RKO (cell line): ENCODE measurements around the gene LELP1.
A peak's percentile ranks its signal among the peaks of the same experiment; 100 is the strongest.
"Not testable (repeated sequence)": the region's sequence is repeated elsewhere in the genome, so short reads cannot be mapped to it uniquely, and the experiment has no call there.

Source experiments
- DNase-seq: peaks from one replicate; pipeline ENCODE4 v3.0.0-alpha.2; 2016; ENCODE audit warnings: low spot score

The LELP1 gene

DNA sequence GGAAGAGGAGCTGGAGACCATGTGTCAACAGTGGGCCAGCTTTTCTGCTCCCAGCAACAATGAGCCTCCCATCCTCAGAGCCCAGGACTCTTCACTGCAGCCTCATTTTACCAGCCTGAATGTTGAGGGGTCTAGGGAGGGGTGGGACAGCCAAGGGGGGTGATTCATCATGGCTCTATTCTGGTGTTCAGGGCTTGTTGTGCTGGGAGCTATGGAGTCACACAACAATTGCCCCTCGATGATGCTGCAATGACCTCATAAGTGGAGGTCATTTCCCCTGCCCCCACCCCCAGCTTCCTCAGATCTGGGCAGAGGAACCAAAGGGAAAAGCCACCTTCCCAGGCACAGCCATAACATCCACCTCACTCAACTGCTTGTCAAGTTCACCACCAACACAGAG lies at the start of gene LELP1:
Gene LELP1, plus strand, starts transcription at position 301 of the 400 bp plus-strand sequence. CDS start 1,278 bp downstream, outside the sequence.
- DNase-seq = no peak

DNA sequence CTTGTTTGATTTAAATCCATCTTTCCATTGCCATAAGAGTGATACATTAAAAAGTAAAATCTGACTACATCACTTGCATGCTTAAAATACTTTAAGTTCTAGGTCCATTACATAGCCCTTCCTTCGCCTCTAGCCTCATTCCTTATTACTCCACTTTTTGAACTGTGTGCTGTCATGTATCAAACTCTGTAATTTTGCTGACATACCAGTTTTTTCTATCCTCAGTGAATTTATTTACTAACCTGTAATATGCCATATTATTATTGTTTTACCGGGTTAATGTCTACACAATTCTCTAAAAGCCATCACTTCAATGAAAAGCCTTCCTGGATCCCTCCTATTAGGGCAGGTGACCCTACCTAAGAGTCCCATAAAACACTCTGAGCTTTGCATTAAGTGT lies 47.7 kb upstream of the LELP1 start:
- no peak for DNase-seq

DNA sequence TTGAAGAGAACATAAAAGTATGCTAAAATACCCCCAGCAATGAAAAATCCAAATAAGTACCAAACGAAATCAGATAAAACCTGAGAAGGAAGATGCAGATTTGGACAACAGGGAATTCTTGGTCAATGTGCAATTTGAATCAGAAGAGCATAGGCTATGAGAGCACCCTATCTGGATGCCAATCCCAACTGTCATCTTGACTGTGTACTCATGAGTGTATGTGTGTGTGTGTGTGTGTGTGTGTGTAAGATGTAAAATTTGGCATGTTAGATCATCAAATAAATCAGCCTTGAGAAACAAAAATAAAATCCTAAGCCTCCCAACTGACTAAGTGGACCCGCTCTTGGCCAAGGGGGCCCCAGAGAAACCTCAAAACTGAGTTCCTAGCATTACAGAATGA lies 34.5 kb upstream of the LELP1 start:
- DNase-seq = no peak

DNA sequence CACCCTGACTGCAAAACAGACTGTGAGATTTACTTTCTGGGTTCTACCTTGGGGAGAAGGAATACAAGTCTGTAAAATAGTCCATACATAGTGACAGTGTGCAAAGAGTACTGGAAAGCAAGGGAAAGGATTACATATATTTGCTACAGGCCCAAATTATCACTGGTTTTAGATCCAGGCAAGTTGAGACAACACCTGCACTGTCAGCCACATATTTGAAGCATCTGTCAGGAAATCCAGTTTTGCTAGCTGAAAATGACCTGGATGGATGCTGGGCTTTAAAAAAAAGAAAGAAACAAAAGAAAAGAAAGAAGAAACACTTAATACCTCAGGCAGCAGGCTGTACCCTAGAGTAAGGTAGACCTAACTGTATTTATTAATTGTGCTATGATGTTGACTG lies 28.6 kb upstream of the LELP1 start:
- no peak for DNase-seq

DNA sequence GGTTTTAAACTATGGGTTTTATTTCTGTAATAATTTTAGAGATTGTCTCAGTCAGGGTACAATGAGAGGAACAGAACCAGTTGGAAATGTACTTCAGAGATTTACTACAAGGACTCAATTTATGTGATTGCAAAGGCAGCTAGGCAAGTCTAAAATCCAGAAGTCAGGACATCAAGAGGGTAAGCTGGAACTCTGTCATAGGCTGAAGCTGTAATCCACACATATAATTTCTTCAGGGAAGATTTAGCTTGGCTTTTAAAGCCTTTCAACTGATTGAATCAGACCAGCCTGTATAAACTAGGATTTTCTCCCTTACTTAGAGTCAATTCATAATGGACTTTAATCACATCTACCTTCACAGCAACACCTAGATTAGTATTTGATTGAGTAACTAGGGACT lies 24.3 kb upstream of the LELP1 start:
- no peak for DNase-seq

DNA sequence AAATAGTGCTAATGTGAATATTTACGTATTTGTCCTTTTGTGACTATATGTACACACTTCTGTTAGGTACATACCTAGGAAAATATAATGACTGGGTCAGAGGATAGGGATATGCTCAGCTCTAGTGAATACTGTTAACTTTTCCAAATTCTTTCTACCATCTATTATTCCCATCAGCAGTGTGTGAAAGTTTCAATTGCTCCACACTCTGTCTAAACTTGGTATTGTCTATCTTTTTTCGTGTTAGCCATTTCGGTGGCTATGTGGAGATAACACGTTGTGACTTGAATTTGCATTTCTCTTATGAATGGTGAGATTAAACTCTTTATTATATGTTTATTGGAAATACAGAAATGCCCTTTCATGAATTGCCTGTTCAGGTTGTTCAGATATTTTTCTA lies 22.7 kb upstream of the LELP1 start:
- no peak for DNase-seq

DNA sequence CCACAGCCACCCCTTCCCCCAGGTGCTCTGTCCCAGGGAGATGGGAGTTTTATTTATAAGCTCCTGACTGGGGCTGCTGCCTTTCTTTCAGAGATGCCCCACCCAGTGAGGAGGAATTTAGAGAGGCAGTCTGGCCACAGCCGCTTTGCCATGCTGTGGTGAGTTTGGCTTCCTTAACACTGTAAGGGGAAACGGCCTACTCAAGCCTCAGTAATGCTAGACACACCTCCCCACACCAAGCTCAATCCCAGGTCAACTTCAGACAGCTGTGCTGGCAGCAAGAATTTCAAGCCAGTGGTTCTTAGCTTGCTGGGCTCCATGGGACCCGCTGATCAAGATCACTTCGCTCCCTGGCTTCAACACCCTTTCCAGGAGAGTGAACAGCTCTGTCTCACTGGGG lies 14.9 kb upstream of the LELP1 start:
- DNase-seq = not testable (repeated sequence)

DNA sequence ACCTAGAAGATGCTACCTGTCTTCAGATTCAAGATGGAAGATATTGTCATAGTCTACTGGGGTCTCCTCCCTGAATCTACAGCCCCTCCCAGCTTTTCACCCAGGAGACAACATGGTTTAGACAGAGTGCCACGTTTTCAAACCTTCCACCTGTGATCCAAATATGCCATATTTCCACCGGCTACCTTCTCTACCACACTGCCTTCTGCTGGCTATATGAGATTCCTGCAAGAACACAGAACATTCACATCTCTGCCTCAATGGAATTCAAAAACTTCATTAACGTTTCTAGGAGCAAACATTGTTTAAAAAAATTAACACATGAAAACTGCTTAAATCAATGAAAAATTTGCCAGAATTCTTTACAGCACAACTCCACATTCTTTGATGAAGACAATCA lies 12.9 kb upstream of the LELP1 start:
- DNase-seq = no peak

DNA sequence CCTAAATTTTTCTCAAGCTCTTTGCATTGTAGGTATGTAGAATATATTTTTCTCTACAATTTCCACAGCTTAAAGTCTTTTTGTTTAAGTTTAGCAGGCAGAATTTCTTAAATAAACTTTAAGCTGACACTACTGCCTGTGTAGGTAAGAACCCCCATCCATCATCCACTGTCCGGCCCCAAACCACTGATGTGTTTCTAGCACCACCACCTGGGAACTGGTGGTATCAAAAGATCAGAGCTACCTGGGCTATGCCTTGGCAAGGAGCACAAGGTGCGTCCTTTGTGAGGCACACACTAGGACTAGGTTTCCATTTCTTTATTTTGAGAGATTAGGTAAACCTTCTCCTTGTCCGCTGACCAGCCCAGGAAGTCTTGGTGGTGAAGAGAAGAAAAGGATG lies 10.5 kb upstream of the LELP1 start:
- DNase-seq = no peak

DNA sequence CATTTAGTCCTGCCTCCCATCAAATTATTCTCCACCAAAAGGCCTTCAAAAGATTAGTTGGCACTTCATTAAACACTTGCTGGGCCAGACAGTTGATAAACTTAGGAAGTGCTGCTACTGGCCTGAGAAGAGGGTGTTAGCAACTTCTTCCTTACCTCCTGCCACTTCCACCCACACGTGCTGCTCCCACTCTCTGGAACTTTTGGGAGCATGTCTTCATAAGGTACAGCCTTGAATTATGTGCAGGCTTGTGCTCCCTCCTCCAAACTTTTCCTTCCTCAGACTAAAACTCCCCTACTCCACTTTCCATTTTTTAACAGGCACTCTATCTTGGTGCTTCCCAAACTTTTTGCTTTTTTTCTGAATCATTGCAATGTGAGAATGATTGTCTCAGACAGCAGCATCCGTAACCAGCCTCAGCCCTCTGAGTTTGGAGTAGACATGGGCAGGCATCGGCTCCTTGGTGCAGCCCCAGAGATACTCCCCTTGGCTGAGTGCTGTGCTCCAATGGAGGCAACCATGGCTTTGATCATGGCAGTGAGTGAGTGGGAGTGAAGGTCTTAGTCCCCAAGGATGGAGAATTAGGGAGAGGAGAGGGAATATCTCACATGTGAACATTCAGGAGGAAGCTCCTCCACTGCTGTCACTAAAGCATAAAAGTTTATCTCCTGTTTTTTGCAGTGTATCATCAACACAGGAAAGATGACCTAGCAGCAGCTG lies 8.7 kb upstream of the LELP1 start:
- DNase-seq = no peak

DNA sequence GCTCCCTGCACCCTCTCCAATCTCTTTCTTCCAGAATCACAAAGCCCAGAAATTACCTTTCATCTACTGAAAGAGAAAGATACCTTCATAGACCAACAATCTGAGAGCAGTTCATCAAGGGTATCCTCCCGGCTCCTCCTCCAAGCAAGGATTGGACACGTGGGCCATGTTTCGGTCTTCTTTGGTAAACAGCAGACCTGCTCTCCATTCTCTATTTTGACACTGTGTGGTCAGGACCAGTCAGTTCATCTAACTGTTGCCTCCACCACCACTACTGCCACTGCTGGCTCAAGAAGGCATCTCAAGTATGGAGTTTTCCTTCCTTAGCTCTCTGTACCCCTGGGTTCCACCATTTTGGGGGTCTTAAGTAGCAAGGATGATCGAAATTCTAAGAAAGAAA lies 8.0 kb upstream of the LELP1 start:
- DNase-seq = no peak

DNA sequence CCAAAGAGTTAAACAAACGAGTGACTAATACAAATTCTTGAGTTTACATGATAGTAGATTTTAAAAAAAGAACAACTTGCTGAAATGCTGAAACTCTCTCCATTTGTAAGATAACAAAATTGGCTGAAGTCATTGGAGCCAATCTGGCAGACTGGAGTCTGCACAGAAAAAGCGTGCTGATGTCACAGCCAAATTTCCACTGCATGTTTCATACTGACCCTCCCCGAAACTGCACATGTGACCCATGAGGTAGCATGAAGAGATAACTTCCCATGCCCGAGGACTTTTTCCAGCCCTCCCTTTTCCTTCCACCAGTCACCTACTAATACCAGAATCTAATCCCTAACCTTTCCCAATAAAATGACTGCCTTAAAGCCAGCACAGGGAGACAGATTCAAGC lies 1.2 kb upstream of the LELP1 start:
- no peak for DNase-seq

DNA sequence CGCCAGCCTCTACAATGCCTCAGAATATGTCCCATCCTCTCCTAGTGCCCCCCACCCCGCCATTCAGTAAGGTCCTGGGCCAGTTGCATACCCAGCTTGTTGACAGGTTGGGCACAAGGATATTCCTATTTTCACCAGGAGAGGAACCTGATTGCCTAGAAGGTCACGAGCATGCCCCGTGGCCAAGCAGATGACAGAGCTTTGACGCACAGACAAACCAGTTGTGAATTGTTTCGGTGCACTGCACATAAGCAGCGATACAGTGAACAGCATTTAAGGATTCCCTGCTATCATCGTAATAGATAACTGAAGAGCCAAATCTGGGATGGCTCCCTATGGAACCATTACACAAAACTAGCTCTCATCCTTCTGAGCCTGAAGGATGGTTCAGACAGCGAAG lies 3.4 kb downstream of the LELP1 start:
- no peak for DNase-seq

DNA sequence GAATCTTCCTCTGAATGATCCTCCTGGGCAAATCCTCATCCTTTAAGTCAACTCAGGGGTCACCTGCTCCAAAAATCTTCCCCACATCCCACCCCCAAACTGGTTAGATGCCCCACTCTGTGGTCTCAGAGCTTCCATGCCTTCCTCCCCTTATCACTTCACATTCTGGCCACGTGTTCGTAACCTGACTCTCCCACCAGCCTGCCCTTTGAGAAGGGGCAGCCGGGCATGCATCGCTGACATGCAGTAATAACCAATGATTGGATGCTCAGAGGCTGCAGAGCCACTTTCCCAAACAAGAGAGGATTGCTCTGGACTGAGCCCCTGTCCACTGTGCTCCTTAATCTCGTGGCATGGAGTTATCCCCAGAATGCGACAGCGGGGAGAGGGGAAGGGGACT lies 7.0 kb downstream of the LELP1 start:
- no peak for DNase-seq

DNA sequence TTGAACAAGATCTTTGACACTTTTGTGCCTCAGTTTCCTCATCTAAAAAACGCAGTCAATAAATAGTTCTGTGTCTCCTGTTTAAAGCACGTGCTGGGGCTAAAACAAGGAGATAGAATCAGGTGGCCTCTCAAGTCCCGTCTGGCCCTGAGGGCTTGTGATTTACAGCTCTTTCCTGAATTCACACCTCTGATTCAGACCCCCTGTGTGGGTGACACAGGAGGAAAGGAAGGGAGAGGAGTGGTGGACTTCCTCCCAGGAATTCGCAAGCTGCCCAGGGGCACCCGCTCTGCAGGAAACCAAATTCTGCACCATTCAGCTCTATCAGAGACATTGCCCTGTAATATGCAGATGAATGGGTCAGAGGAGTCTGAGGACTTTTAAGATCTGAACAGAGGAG lies 9.0 kb downstream of the LELP1 start:
- DNase-seq = no peak

DNA sequence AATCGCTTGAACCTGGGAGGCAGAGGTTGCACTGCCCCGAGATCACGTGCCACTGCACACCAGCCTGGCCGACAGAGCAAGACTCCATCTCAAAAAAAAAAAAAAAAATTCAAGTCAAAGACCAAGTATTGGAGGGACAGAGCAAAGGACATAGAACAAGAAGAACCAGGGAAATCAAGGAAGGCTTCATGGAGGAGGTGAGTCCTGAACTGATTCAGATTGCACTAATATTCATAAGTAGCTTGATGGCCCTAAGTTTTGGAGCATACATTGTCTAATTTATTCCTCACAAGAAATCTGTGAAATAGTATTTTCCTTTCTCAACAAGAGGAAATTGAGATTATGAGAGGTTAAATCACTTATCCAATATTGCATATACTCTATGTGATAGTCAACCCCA lies 10.3 kb downstream of the LELP1 start:
- no peak for DNase-seq

DNA sequence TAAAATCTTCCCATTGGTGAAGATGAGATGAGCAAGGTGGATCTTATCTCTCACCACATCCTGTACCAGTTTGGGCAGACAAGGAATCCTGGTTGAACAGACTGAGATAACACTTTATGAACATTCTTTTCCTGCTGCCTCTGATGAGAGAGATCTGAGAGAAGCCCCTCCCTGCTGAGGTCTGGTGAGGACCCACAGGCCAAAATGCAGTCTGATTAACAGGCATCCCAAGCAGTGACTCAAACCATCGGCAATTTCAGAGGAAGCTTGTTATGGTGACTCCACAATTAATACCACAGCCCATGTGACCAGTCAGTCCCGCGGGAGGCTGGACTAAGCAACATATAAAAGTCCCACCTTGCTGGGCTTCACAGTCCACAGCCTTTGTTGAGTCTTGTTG lies 14.0 kb downstream of the LELP1 start, which contains the start of gene PRR9:
Gene PRR9, plus strand, starts transcription at position 373 of the 400 bp plus-strand sequence. CDS start 561 bp downstream, outside the sequence.
- DNase-seq = peak; percentile 14

DNA sequence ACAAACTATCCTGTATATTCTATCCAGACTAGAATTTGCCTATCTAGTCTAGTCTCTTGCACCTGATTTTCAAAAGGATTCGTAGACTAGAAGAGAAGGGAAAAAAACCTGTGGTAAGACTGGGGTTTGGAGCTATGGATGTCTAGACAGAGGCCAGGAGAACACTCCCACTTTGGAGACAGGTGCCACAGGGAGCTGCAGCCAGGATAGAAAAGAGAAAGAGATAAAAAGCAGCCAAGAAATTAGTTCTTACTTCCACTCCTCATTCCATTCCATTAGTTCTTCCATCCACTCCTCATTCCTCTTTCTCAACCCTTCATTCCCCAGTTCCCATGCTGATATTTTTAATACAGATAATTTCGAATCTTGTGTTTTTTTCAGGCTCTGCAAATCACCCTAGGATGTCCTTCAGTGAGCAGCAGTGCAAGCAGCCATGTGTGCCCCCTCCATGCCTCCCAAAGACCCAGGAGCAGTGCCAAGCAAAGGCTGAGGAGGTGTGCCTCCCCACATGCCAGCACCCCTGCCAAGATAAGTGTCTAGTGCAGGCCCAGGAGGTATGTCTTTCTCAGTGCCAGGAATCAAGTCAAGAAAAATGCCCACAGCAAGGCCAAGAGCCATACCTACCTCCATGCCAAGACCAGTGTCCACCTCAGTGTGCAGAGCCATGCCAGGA lies 14.7 kb downstream of the LELP1 start:
- DNase-seq = no peak

DNA sequence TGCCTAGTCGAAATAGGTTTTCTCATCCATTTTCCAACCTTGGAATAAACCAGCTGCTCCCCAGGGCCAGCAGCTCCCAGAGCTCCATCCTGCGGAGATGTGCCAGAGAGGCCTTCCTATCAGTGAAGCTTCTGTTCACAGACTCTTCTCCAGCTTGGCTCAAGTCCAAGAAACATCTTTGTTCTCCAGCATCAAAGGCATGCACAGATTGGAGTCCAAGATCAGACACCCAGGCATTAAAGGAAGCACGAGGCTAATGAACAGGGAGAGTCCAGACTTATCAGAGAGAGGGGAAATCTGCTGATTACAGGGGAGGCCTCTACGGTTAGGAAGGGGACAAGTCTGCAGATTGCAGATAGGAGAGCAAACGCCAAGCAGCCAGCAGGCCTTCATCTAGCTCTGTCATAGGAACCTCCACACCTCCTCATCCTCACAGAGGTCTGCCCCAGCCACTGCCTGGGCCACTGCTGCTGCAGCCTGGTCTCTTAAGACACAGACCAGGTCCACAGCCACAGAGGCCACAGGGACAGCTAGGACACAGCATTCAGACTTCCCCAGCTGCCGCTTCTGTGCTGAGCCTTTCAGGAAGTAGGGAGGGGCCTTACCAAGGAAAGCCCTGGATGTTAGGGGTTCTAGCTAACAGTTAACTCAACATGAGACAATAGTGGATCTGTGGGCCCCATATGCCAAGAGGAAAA lies 17.5 kb downstream of the LELP1 start:
- no peak for DNase-seq

DNA sequence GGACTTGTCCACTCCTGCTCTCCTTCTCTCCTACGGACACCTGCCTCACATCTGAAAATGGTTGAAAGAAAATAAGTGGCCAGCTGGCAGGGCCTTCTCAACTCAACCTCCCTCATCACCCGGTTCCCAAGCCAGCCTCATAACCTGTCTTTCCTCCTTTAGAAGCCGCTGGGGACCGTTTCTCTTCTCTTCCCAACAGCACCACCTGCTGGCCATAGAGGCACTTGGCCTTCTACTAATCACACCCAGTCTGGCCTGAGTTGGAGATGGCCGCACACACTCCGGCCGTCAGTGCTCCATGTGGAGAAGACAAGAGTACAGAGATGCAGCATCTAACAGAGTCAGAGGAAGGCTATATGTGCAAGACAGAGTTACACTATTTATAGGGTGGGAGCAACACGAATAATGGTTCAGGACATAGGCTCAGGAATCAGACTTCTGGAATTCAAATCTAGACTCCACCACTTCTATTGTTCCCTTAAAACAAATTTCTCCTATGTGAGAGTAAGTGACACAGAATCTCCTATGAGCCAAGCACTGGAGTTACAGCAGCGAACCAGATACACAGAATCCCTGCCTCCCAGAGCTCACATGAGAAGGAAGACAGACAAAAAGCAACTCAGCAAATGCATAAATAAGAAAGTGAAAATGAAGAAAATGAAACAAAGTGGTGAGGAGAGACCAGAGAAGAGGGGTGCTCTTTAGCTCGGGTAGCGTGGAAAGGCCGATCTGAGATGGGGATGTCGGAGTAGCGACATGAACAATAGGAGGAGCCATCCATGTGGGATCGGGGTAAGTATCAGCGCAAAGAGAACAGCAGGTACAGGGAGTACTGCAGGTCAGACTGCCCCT lies 20.0 kb downstream of the LELP1 start:
- DNase-seq = peak; percentile 44

DNA sequence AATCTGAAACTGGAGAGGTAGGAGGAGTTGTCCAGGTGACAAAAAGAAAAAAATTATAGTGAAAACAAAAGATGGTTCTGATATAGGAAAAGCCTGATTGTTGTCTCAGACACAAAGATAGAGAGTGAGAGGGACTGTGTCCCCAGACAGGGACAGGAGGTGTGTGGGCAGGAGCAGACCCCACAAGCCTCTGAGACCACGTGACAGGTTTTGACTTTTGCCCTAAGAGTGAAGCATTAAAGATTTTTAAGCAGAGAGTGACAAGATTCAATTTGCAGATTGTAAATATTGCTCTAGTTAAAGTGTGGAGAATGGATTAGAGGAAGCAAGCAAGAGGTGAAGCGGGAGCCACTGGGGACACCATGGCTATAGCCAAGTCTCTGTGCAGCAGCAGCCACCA lies 24.6 kb downstream of the LELP1 start:
- DNase-seq = no peak

DNA sequence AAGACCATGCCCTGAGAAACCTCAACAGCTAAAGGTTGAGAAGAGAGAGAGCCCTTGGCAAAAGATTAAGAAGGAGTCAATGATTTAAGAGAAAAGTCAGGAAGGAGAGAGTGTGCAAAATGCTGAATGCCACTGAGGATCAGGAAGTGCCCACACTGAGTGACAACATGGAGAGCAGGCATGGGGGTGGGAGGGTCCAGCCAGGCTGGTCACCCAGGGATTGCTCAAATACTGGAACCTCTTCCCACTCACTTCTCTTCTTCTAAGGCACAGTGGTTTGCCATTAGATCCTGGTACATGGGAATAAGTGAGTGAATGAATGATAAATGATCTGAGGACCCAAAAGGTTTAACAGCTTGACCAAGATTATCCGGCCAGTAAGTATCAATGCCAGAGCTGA lies 25.3 kb downstream of the LELP1 start:
- DNase-seq = no peak
